K562 (cell line): ENCODE data around the gene PLCL1.

Experiments used
- ARID4B ChIP-seq: sonication (generic); formaldehyde crosslinking; IDR thresholded peaks from 2 replicates; pipeline ENCODE4 v1.8.0; 2022; ENCODE audit warnings: mild to moderate bottlenecking, missing genetic modification reagents
- CEBPB ChIP-seq: fragments of 450-650 bp; IDR thresholded peaks from 2 replicates; pipeline ENCODE4 v1.6.1; 2016; ENCODE audit warnings: missing genetic modification characterization, missing compliant biosample characterization
- EHMT2 ChIP-seq: fragments of 450-650 bp; IDR thresholded peaks from 2 replicates; pipeline ENCODE4 v1.6.1; 2018; ENCODE audit warnings: antibody characterized with exemption
- EZH2 ChIP-seq: IDR thresholded peaks from 2 replicates; pipeline ENCODE4 v1.6.1; 2012; ENCODE audit warnings: low read depth, mild to moderate bottlenecking, inconsistent platforms, low read length, borderline replicate concordance
- HMGN3 ChIP-seq: IDR thresholded peaks from 2 replicates; pipeline ENCODE4 v1.6.1; 2011; ENCODE audit warnings: borderline replicate concordance, low read depth, mild to moderate bottlenecking, mixed read lengths, low read length; ENCODE audit not compliant: insufficient read length; ENCODE audit errors: extremely low read depth
- JUN ChIP-seq, 2 experiments: sonication (generic) in 1 of 2; formaldehyde crosslinking in 1 of 2; IDR thresholded peaks; 2 replicates each; pipeline versions ENCODE4 v1.6.1 to v1.8.0; 2012 to 2022; ENCODE audit warnings: borderline replicate concordance in 2 of 2, mild to moderate bottlenecking in 2 of 2, improper control_type of control experiment in 1 of 2, low read depth in 1 of 2, low read length in 1 of 2, missing genetic modification reagents in 1 of 2
- TCF7L2 ChIP-seq: fragments of 150-350 bp; IDR thresholded peaks from 2 replicates; pipeline ENCODE4 v1.6.1; 2016; ENCODE audit warnings: low read depth, mild to moderate bottlenecking, low read length, moderate library complexity
- TF ChIP-seq, protein P1 (sequence below): fragments of 450-650 bp; IDR thresholded peaks from 2 replicates; pipeline ENCODE4 v1.6.1; 2018; ENCODE audit not compliant: partially characterized antibody

GRCh38 chr2:197920088-197920487 is 115.7 kb downstream of the PLCL1 start:
- no peak for TF ChIP-seq TCF7L2
- no peak for TF ChIP-seq EHMT2
- no peak for TF ChIP-seq CEBPB (tag)
- TF ChIP-seq, protein P1, sequence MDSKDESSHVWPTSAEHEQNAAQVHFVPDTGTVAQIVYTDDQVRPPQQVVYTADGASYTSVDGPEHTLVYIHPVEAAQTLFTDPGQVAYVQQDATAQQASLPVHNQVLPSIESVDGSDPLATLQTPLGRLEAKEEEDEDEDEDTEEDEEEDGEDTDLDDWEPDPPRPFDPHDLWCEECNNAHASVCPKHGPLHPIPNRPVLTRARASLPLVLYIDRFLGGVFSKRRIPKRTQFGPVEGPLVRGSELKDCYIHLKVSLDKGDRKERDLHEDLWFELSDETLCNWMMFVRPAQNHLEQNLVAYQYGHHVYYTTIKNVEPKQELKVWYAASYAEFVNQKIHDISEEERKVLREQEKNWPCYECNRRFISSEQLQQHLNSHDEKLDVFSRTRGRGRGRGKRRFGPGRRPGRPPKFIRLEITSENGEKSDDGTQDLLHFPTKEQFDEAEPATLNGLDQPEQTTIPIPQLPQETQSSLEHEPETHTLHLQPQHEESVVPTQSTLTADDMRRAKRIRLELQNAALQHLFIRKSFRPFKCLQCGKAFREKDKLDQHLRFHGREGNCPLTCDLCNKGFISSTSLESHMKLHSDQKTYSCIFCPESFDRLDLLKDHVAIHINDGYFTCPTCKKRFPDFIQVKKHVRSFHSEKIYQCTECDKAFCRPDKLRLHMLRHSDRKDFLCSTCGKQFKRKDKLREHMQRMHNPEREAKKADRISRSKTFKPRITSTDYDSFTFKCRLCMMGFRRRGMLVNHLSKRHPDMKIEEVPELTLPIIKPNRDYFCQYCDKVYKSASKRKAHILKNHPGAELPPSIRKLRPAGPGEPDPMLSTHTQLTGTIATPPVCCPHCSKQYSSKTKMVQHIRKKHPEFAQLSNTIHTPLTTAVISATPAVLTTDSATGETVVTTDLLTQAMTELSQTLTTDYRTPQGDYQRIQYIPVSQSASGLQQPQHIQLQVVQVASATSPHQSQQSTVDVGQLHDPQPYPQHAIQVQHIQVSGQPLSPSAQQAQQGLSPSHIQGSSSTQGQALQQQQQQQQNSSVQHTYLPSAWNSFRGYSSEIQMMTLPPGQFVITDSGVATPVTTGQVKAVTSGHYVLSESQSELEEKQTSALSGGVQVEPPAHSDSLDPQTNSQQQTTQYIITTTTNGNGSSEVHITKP = no peak
- TF ChIP-seq HMGN3 = no peak
- no peak for TF ChIP-seq EZH2
- TF ChIP-seq ARID4B (CRISPR knock-in tag) = no peak
- no peak for TF ChIP-seq JUN (IDR thresholded peaks at IDR 0.05; ENCODE audit: borderline replicate concordance, low read depth, low read length)
- TF ChIP-seq JUN (CRISPR knock-in tag; IDR thresholded peaks at IDR 0.05; ENCODE audit: borderline replicate concordance) = no peak
